GM21786 (cell line): ENCODE measurements around the gene MRTFA.
A peak's percentile ranks its signal among the peaks of the same experiment; 100 is the strongest.

ENCODE experiments used
- ATAC-seq: cut with Tn5 transposase; IDR thresholded peaks from one replicate; pipeline ENCODE4 v1.9.1; 2021; ENCODE audit not compliant: unreplicated experiment

MRTFA gene

DNA sequence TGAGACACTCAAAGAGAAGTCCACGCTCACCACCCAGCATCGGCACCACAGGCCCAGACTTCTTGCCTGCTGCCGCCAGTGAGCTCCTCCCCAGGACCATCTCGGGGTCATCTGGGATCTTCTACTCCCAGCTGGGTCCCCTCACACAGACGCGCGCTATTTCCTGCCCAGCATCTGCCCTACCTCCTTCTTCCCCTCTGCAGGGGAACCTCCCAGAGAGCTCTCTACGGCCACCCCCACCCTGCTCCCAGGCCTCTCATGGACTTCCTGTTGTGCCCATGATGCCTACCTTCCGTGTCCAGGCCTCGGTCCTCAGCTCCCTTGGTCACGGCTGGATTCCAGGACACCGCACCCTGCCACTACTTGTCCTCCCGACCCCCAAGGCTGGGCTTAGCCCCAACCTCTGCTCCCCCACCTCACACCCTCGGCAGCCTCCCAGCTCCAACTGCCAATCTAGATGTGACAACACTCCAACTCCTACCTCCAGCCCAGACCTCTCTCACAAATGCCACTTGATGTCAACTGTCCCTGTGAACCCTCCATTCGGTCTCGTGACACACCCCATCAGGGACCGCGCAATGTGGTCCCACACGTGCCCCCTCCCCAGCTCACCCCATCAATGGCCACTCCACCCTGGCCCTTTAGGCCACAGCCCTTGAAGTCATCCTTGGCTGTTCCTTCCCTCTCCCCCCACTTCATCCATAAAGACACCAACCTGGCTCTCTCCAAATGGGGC is 220.8 kb downstream of the MRTFA start:
- ATAC-seq, result no peak

GRCh38 chr22:40414838-40415505 is 221.5 kb downstream of the MRTFA start:
- no peak for ATAC-seq

DNA sequence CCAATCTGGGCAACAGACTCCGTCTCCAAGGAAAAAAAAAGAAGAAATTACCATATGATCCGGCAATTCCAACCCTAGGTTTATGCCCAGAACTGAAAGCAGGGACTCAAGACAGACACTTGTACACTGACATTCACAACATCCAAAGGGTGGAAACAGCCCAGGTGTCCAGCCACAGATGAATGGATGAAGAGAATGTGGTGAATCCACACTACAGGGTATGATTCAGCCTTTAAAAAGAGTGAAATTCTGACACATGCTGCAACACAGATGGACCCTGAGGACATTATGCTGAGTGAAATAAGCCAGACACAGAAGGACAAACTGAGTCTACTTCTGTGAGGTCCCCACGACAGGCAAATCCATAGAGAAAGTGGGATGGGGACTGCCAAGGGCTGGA is 222.2 kb downstream of the MRTFA start:
- no peak for ATAC-seq

GRCh38 chr22:40413873-40414272 is 222.6 kb downstream of the MRTFA start:
- ATAC-seq, result no peak

- ATAC-seq, result peak; percentile 45
Measured at GRCh38 chr22:40412441-40412840, 224.1 kb downstream of the MRTFA start.

- ATAC-seq, result no peak
Measured at GRCh38 chr22:40411506-40411861, 225.0 kb downstream of the MRTFA start.

- ATAC-seq, result no peak
Measured at GRCh38 chr22:40410731-40411505, 225.6 kb downstream of the MRTFA start.

DNA sequence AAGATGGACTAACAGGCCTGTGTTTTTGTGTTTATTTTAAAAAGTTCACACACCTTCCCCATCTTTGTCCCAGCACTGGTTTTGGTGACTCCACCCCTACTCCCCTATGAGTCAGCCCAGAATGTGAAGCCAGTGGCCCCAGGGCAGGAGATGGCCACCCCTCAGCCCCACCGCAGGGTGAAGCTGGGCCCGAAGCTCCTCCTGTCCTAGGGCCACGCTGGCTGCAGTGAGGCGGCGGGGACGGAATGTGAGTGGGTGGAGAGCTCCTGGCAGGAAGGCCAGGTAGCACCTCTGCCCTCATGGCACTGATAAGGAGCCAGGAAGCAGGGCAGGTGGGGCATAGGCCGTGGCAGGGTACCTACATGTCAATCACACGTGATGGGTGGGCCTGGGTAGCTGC is 226.2 kb downstream of the MRTFA start:
- no peak for ATAC-seq

DNA sequence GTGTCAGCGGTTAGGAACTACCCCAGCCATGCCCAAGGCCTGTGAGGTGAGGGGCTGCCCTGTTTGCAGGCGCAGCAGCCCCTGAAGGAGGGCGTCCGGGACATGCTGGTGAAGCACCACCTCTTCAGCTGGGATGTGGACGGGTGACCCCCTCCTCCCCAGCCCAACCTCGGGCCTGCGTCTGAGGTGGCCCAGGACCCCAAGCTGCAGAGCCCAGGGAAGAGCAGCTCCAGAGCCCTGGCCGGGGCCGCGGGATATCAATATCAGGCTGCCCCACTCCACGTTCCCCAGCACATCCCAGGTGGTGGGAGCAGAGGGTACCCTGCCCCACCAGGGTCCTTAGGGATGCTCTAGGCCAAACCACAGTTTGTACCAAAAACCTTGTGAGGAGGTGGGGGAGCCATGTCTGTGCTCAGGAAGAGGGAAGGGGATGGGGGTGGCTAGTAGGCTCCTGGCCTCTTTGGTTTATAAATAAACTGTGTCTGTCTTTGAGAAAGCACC is 226.9 kb downstream of the MRTFA start:
- ATAC-seq, result no peak

DNA sequence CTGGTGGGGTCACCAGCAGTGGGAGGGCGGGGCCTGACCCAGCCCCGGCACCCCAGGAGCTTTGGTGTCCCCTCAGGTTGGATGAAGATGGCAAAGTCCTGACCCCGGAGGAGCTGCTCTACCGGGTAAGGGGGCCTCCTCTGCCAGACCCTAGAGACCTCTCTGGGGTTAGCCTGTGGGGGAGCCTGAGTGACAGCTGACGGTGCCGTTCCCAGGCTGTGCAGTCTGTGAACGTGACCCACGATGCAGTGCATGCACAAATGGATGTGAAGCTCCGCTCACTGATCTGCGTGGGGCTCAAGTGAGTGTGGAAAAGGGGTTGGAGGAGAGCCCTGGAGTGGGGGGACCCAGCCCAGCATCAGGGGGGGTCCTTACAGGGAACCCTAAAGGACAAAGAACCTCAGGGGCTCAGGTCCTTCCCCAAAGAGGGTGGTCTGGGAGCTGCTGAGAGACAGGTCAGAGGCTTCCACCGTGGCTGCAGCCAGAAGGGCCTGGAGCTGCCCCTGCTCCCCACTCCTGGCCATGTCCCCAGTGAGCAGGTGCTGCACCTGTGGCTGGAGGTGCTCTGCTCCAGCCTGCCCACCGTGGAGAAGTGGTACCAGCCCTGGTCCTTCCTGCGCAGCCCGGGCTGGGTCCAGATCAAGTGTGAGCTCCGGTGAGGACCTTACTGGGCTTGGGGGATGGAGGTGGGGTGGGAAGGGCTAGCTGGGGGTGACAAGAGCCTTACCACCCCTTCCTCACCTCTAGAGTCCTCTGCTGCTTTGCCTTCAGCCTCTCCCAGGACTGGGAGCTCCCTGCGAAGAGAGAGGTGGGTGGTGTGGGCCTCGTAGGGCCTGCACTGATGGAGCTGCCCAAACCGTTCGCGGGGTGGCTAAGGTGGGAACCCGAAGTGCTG is 227.6 kb downstream of the MRTFA start:
- ATAC-seq, result no peak

DNA sequence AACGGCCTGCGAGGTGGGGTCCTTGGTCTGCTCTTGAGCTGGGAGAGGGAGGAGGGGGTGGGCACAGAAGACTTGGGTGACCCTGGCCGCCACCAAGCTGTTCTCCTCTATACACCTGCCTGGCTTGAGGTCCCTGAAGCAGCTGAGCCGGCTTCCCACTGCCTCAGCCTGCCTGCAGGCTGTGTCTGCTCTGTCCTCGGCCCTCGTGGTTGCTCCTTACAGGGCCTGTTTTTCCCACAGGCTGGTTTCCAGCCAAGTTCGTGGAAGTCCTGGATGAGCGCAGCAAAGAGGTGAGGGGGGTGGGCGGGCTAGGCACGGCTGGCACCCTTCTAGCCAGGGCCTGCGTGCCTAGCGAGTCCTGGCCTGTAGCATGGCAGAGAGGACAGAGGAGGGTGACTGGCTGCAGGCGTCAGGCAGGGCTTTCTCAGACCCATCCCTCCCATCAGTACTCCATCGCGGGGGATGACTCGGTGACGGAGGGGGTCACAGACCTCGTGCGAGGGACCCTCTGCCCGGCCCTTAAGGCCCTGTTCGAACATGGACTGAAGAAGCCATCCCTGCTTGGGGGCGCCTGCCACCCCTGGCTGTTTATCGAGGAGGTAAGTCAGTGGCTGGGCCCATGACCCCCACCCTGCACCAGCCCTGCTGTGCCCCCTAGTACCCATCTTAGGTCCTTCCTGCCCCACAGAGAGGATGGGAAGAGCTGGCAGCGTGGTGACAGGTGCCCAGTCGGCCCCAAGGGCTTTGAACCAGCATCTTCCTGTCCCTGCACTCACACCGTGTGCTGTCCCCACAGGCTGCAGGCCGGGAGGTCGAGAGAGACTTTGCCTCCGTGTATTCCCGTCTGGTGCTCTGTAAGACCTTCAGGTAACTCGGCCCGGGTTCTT is 228.4 kb downstream of the MRTFA start:
- ATAC-seq, result no peak

GRCh38 chr22:40407021-40407761 is 229.3 kb downstream of the MRTFA start:
- ATAC-seq, result no peak

DNA sequence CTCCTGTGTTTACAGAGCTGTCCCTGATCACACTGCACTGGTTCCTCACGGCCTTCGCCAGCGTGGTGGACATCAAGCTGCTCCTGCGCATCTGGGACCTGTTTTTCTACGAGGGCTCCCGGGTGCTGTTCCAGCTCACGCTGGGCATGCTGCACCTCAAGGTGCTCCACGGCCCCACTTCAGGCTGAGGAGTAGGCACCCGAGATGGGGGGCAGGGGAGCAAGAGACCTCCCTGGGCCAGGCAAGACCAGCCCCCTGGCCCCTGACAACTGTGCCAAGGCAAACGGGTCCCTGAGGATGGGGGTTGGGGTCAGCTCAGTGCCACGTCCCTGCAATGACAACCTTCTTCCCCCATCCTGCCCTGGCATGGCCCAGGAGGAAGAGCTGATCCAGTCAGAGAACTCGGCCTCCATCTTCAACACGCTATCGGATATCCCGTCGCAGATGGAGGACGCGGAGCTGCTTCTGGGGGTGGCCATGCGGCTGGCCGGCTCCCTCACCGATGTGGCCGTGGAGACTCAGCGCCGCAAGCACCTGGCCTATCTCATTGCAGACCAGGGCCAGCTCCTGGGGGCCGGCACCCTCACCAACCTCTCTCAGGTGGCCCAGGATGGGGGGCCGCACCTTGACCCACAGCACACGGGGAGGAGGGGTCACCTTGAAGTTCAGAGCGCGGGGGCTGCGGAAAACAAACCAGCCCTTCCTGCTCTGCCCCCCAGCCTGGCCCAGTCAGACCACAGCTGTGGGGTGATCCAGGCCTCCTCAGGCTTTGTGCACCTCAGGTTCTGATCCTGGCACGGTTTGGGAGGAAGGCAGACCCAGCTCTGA is 230.2 kb downstream of the MRTFA start:
- ATAC-seq, result no peak

DNA sequence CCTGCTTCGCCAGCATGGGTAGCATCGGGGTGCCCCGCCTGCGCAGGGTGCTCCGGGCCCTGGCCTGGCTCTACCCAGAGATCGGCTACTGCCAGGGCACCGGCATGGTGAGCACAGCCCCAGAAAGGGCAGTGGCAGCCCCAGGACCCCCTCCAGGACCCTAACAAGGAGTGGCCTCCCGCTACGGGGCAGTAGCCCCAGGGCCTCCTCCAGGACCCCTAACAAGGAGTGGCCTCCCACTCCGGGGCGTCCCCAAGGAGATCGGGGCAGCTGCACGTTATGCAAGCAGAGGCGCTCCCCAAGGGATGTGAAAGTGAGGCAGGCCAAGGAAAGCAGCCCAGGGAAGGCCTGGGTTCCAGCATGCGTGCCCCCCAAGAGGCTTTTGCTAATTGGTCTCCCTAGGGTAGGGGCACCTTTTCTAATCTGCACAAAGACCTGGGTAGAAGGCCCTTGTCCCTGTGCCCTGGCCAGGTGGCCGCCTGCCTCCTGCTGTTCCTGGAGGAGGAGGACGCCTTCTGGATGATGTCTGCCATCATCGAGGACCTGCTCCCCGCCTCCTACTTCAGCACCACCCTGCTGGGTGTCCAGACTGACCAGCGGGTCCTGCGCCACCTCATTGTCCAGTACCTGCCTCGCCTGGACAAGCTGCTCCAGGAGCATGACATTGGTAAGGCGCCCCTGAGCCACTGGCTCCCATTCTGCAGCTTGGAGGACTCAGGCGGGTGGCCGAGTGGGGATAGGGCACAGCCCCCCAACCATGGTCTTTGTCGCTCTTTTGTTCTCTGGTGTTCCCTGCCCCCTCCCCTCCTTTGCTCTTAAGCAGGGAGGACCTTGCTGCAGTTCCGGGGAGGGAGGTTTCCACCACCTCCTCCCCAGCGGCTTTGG is 231.1 kb downstream of the MRTFA start:
- ATAC-seq, result no peak

DNA sequence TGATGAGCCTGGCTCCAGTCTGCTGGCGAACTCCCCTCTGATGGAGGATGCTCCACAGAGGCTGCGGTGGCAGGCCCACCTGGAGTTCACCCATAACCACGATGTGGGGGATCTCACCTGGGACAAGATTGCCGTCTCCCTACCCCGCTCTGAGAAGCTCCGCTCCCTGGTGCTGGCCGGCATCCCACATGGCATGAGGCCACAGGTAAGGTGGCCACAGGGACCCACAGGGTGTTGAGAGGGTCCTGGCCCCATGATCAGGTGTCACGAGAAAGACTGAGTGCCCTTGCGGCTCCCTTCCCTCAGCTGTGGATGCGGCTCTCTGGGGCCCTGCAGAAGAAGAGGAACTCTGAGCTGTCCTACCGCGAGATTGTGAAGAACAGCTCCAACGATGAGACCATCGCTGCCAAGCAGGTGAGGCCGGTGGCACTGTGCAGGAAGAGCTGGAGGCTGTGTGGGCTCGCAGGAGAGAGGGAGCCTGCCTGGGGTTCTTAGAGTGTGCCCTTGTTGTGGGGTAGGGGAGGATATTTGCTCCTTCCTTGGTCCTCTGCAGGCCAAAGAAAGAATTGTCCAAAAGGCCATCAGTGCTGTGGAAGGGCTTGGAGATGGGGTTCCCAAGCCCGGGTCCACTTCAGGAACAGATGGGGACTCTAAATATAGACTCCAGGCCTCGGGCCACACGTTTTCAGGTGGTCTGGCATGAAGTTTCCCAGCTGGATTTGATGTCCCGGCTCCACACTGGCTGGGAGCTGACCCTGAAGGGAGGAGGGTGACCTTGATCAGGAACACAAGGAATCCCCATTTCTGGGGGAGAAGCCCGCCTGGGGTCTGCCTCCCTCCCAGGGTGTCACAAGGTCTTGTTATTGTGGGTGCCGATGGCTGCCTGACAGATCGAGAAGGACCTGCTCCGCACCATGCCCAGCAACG is 232.0 kb downstream of the MRTFA start:
- no peak for ATAC-seq

GRCh38 chr22:40403651-40404050 is 232.9 kb downstream of the MRTFA start:
- ATAC-seq, result no peak
